ENCODE data around the gene ZNF81. TPM values are rescaled to one million over a fixed set of nuclear protein-coding genes. Genes with fewer than 3 reads are reported as not detected.
A peak's percentile ranks its signal among the peaks of the same experiment; 100 is the strongest.

ZNF81 gene
- total and polyA plus RNA-seq, 4 donors = 0.74 to 5.4 (median 2.0) TPM

GRCh38 chrX:47862680-47863079 lies 26.0 kb downstream of the ZNF81 start:
- DNase-seq (ENCODE audit: low spot score) = no peak
- Histone ChIP-seq H3K9me3 (ENCODE audit: control insufficient read depth in 4 of 4, low read length in 3 of 4) (no peaks in the 10 kb centered on the region), H3K4me3 (ENCODE audit: low read depth in 1 of 3, low read length in 3 of 3) (no peak overlapping the region), H3K4me1 (ENCODE audit: control insufficient read depth in 4 of 4, insufficient read depth in 4 of 4, low read length in 3 of 4) (peaks cover 0 to 5% (median 1%) of the 10 kb centered on the region in 4 donors), H3K36me3 (ENCODE audit: control insufficient read depth in 4 of 4, insufficient read depth in 3 of 4, low read depth in 1 of 4, low read length in 3 of 4) (no peaks in the 10 kb centered on the region), H3K9ac (ENCODE audit: low read depth in 1 of 2, low read length in 2 of 2) (peak overlapping the region in 1 of 2 donors; percentile 53), H3K27ac (ENCODE audit: low read depth in 1 of 2, low read length in 2 of 2) (peak overlapping the region; percentile 56 to 90), H3K27me3 (ENCODE audit: control insufficient read depth in 4 of 4, insufficient read depth in 4 of 4, low read length in 3 of 4) (no peaks in the 10 kb centered on the region)
- 13% methylated on average over 2 of the region's 2 CpGs for WGBS
- TF ChIP-seq REST (IDR thresholded peaks at IDR 0.05) = peak; percentile 36
- no peak for TF ChIP-seq JUND (IDR thresholded peaks at IDR 0.05)
- no peak for TF ChIP-seq HNF4G (IDR thresholded peaks at IDR 0.05)

GRCh38 chrX:47863187-47863586 lies 26.5 kb downstream of the ZNF81 start:
- no peak for DNase-seq (ENCODE audit: low spot score)
- Histone ChIP-seq H3K4me1 (ENCODE audit: control insufficient read depth in 4 of 4, insufficient read depth in 4 of 4, low read length in 3 of 4) (peaks cover 0 to 5% (median 1%) of the 10 kb centered on the region in 4 donors), H3K27me3 (ENCODE audit: control insufficient read depth in 4 of 4, insufficient read depth in 4 of 4, low read length in 3 of 4) (no peaks in the 10 kb centered on the region), H3K36me3 (ENCODE audit: control insufficient read depth in 4 of 4, insufficient read depth in 3 of 4, low read depth in 1 of 4, low read length in 3 of 4) (no peaks in the 10 kb centered on the region), H3K9ac (ENCODE audit: low read depth in 1 of 2, low read length in 2 of 2) (peak overlapping the region in 1 of 2 donors; percentile 53), H3K9me3 (ENCODE audit: control insufficient read depth in 4 of 4, low read length in 3 of 4) (no peaks in the 10 kb centered on the region), H3K27ac (ENCODE audit: low read depth in 1 of 2, low read length in 2 of 2) (peak overlapping the region; percentile 45 to 90), H3K4me3 (ENCODE audit: low read depth in 1 of 3, low read length in 3 of 3) (no peak overlapping the region)
- TF ChIP-seq FOXA2 (IDR thresholded peaks at IDR 0.05) (no peak), ZBTB33 (IDR thresholded peaks at IDR 0.05) (no peak), EGR1 (IDR thresholded peaks at IDR 0.05; ENCODE audit: low read depth in 2 of 2) (no peak), MAX (IDR thresholded peaks at IDR 0.05) (peak; percentile 24)
- 21% methylated on average over 2 of the region's 2 CpGs for WGBS

GRCh38 chrX:47864300-47864699 lies 27.6 kb downstream of the ZNF81 start:
- DNase-seq (ENCODE audit: low spot score) = no peak
- Histone ChIP-seq H3K9me3 (ENCODE audit: control insufficient read depth in 4 of 4, low read length in 3 of 4) (no peaks in the 10 kb centered on the region), H3K4me1 (ENCODE audit: control insufficient read depth in 4 of 4, insufficient read depth in 4 of 4, low read length in 3 of 4) (peaks cover 0 to 5% (median 1%) of the 10 kb centered on the region in 4 donors), H3K9ac (ENCODE audit: low read depth in 1 of 2, low read length in 2 of 2) (no peak overlapping the region), H3K4me3 (ENCODE audit: low read depth in 1 of 3, low read length in 3 of 3) (no peak overlapping the region), H3K36me3 (ENCODE audit: control insufficient read depth in 4 of 4, insufficient read depth in 3 of 4, low read depth in 1 of 4, low read length in 3 of 4) (no peaks in the 10 kb centered on the region), H3K27me3 (ENCODE audit: control insufficient read depth in 4 of 4, insufficient read depth in 4 of 4, low read length in 3 of 4) (no peaks in the 10 kb centered on the region), H3K27ac (ENCODE audit: low read depth in 1 of 2, low read length in 2 of 2) (no peak overlapping the region)
- WGBS = 95% methylated on average over 3 of the region's 3 CpGs
- TF ChIP-seq GABPA (IDR thresholded peaks at IDR 0.05 in 1 of 2, conservative IDR thresholded peaks at IDR 0.05 in 1 of 2) (no peak), RAD21 (IDR thresholded peaks at IDR 0.05) (no peak), MAX (IDR thresholded peaks at IDR 0.05) (no peak), FOXA2 (IDR thresholded peaks at IDR 0.05) (no peak), YY1 (IDR thresholded peaks at IDR 0.05) (no peak), HNF4A (conservative IDR thresholded peaks at IDR 0.05) (no peak), ZBTB33 (IDR thresholded peaks at IDR 0.05) (no peak)
